Panc1 (cell line): Measurements from ENCODE around the gene ACIN1.

ENCODE experiments used
- CTCF ChIP-seq: fragments of 450-650 bp; IDR thresholded peaks from 2 replicates; pipeline ENCODE4 v1.5.1; 2017; ENCODE audit warnings: mild to moderate bottlenecking
- POLR2AphosphoS5 ChIP-seq: IDR thresholded peaks from 2 replicates; pipeline ENCODE4 v1.6.1; 2012; ENCODE audit warnings: mild to moderate bottlenecking, low read depth, low read length, moderate library complexity
- TF ChIP-seq, protein P1 (sequence below), 2 experiments: IDR thresholded peaks; 2 replicates each; pipeline ENCODE4 v1.6.1; 2011 to 2012; ENCODE audit warnings: low read depth in 2 of 2, control low read depth in 1 of 2, low read length in 1 of 2, mild to moderate bottlenecking in 1 of 2, moderate library complexity in 1 of 2; ENCODE audit not compliant: insufficient read depth in 1 of 2

GRCh38 chr14:23128969-23129758 lies 34.2 kb upstream of the ACIN1 start:
- TF ChIP-seq CTCF = no peak
- TF ChIP-seq, protein P1, sequence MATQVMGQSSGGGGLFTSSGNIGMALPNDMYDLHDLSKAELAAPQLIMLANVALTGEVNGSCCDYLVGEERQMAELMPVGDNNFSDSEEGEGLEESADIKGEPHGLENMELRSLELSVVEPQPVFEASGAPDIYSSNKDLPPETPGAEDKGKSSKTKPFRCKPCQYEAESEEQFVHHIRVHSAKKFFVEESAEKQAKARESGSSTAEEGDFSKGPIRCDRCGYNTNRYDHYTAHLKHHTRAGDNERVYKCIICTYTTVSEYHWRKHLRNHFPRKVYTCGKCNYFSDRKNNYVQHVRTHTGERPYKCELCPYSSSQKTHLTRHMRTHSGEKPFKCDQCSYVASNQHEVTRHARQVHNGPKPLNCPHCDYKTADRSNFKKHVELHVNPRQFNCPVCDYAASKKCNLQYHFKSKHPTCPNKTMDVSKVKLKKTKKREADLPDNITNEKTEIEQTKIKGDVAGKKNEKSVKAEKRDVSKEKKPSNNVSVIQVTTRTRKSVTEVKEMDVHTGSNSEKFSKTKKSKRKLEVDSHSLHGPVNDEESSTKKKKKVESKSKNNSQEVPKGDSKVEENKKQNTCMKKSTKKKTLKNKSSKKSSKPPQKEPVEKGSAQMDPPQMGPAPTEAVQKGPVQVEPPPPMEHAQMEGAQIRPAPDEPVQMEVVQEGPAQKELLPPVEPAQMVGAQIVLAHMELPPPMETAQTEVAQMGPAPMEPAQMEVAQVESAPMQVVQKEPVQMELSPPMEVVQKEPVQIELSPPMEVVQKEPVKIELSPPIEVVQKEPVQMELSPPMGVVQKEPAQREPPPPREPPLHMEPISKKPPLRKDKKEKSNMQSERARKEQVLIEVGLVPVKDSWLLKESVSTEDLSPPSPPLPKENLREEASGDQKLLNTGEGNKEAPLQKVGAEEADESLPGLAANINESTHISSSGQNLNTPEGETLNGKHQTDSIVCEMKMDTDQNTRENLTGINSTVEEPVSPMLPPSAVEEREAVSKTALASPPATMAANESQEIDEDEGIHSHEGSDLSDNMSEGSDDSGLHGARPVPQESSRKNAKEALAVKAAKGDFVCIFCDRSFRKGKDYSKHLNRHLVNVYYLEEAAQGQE (IDR thresholded peaks at IDR 0.05; ENCODE audit: insufficient read depth in 1 of 2, low read depth in 2 of 2, low read length in 1 of 2) = no peak
- no peak for TF ChIP-seq POLR2AphosphoS5
